ENCODE data around the gene RPL13.

DNA sequence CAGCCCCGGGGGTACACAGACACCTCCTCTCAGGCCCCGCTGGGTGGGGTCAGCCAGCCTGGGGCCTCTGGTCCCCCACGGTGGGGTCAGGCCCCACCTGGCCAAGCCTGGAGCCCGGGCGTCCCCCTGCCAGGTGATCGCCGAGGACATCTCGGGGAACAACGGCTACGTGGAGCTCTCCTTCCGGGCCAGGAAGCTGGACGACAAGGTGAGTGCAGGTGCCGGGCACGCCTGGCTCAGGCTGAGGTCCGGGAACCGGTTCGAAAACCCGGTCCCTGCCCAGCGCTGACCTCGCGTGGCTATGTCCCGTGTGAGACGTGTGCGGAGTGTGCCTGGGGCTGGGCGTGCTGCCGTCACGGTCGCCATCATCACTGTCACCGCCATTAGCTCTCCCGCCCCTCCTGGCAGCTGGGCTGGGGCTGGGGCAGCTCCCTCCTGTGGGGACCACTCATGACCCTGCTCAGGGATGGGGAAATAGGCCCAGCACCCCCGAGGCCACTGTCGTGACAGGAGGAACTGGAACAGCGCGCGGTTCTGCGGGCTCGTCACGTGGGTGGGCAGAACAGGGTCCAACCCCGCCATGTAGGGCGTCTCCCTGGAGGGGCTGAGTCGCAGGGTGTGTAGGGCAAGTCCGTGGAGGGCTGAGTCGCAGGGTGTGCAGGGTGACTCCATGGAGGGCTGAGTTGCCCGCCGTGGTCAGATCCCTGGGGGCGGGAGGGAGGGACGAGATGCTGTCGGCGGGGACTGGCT lies 23.6 kb downstream of the RPL13 start:
- TF ChIP-seq, protein P1, sequence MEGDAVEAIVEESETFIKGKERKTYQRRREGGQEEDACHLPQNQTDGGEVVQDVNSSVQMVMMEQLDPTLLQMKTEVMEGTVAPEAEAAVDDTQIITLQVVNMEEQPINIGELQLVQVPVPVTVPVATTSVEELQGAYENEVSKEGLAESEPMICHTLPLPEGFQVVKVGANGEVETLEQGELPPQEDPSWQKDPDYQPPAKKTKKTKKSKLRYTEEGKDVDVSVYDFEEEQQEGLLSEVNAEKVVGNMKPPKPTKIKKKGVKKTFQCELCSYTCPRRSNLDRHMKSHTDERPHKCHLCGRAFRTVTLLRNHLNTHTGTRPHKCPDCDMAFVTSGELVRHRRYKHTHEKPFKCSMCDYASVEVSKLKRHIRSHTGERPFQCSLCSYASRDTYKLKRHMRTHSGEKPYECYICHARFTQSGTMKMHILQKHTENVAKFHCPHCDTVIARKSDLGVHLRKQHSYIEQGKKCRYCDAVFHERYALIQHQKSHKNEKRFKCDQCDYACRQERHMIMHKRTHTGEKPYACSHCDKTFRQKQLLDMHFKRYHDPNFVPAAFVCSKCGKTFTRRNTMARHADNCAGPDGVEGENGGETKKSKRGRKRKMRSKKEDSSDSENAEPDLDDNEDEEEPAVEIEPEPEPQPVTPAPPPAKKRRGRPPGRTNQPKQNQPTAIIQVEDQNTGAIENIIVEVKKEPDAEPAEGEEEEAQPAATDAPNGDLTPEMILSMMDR (IDR thresholded peaks at IDR 0.05): no peak
- no peak for TF ChIP-seq POLR2A (IDR thresholded peaks at IDR 0.05)

Data from thyroid gland (tissue), 4 donors.